ENCODE results near the gene PSTK. TPM values are rescaled to one million over a fixed set of nuclear protein-coding genes. Genes with fewer than 3 reads are reported as not detected.

Gene PSTK
- total RNA-seq, 1 donor, result 3.6 TPM

DNA sequence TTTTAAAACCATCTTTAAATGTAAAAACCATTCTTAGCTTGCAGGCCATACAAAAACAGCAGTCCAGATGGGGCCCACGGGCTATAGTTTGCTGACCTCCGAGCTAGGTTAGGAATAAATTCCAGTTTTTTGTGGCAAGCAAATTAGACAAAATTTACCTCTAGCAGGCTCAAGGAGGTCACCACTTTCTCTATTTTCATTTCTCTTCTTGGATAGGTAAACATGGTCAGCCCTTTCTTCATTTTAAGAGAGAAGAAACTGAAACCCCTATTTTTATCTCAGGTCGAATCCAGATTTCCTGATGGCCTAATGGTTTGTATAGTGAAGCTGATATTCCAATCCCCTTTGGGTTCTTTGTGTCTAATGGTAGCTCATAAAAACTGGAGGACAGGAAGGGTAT lies 17.7 kb downstream of the PSTK start:
- Histone ChIP-seq H3K4me3 (ENCODE audit: insufficient read depth, low read length) (no peak overlapping the region), H3K27me3 (ENCODE audit: insufficient read depth, low read length) (no peaks in the 10 kb centered on the region), H3K79me2 (ENCODE audit: insufficient read depth, low read length) (peaks cover 44% of the 10 kb centered on the region), H3K4me1 (ENCODE audit: insufficient read depth, low read length) (no peaks in the 10 kb centered on the region), H4K20me1 (ENCODE audit: insufficient read depth, low read length) (peaks cover 2% of the 10 kb centered on the region), H3K4me2 (ENCODE audit: insufficient read depth, low read length) (no peak overlapping the region), H3K27ac (ENCODE audit: low read depth, low read length) (no peak overlapping the region), H3K9me3 (ENCODE audit: low read depth, low read length) (no peaks in the 10 kb centered on the region), H3K36me3 (ENCODE audit: insufficient read depth, low read length) (peaks cover 32% of the 10 kb centered on the region), H2AFZ (ENCODE audit: low read length) (no peak overlapping the region)
- TF ChIP-seq, protein P1, sequence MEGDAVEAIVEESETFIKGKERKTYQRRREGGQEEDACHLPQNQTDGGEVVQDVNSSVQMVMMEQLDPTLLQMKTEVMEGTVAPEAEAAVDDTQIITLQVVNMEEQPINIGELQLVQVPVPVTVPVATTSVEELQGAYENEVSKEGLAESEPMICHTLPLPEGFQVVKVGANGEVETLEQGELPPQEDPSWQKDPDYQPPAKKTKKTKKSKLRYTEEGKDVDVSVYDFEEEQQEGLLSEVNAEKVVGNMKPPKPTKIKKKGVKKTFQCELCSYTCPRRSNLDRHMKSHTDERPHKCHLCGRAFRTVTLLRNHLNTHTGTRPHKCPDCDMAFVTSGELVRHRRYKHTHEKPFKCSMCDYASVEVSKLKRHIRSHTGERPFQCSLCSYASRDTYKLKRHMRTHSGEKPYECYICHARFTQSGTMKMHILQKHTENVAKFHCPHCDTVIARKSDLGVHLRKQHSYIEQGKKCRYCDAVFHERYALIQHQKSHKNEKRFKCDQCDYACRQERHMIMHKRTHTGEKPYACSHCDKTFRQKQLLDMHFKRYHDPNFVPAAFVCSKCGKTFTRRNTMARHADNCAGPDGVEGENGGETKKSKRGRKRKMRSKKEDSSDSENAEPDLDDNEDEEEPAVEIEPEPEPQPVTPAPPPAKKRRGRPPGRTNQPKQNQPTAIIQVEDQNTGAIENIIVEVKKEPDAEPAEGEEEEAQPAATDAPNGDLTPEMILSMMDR (IDR thresholded peaks at IDR 0.05; ENCODE audit: extremely low read depth, low read depth, low read length), result no peak
- no peak for DNase-seq (ENCODE audit: insufficient read length, low spot score, missing footprints)

DNA sequence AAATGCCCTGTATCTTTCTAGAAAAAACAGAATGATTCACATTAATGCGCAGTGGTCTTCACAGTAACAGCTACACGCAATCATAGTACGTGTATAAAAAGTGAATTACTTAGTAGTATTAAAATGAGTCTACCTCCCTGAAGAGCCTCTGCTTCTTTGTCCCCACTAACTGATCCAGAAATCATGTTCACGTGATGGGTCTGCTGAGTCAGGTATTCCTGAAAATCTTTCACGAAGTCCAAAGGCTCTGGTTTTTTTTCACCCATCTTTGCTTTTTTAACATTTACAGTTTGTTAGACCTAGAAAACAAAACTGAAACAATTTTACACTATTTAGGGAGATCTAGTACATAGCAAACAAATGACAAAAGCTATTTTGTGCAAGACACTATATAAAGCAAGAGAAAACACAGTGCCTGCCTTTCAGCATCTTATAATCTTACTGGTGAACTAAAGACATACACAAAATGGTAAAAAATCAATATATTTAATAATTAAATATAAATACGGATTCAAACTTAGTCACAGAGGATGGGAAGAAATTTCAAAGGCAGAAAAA lies 18.2 kb downstream of the PSTK start:
- Histone ChIP-seq H3K79me2 (ENCODE audit: insufficient read depth, low read length) (peaks cover 48% of the 10 kb centered on the region), H3K4me3 (ENCODE audit: insufficient read depth, low read length) (no peak overlapping the region), H3K9me3 (ENCODE audit: low read depth, low read length) (no peaks in the 10 kb centered on the region), H4K20me1 (ENCODE audit: insufficient read depth, low read length) (peaks cover 2% of the 10 kb centered on the region), H3K4me2 (ENCODE audit: insufficient read depth, low read length) (no peak overlapping the region), H3K36me3 (ENCODE audit: insufficient read depth, low read length) (peaks cover 27% of the 10 kb centered on the region), H3K4me1 (ENCODE audit: insufficient read depth, low read length) (no peaks in the 10 kb centered on the region), H3K27me3 (ENCODE audit: insufficient read depth, low read length) (no peaks in the 10 kb centered on the region), H2AFZ (ENCODE audit: low read length) (no peak overlapping the region), H3K27ac (ENCODE audit: low read depth, low read length) (no peak overlapping the region)
- TF ChIP-seq, protein P1 (IDR thresholded peaks at IDR 0.05; ENCODE audit: extremely low read depth, low read depth, low read length), result no peak
- no peak for DNase-seq (ENCODE audit: insufficient read length, low spot score, missing footprints)

DNA sequence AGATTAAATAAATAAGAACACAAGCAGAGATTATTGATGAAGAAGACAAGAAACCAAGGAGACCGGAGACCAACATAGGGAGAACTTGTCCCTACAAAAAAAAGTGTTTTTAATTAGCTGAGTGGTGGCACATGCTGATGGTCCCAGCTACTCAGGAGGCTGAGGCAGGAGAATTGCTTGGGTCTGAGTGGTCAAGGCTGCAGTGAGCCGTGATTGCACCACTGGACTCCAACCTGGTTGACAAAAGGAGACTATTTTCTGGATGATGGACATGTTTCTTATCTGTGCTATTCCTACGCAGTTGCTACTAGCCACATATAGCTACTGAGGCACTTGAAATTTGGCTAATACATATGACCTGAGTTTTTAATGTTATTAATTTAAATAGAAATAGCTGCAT lies 18.7 kb downstream of the PSTK start:
- no peak for DNase-seq (ENCODE audit: insufficient read length, low spot score, missing footprints)
- Histone ChIP-seq H3K4me3 (ENCODE audit: insufficient read depth, low read length) (no peak overlapping the region), H4K20me1 (ENCODE audit: insufficient read depth, low read length) (peaks cover 2% of the 10 kb centered on the region)

DNA sequence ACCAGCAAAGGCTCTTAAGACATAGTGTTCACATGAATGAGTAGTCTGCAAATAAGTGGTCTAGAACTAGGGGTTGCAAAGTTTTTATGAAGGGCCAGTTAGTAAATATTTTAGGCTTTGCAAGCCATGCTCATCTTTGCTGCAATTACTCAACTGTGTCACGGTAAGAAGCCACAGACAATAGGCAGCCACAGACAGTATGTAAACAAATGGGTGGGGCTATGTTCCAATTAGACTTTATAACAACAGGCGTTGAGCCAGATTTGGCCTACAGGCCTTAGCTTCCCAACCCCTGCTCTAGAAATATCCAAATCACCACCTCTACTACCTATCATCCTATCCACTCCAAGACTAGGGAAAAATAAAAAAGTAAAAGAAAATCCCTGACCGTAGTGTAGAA lies 19.1 kb downstream of the PSTK start:
- H3K36me3 ChIP-seq (ENCODE audit: insufficient read depth, low read length), result peaks cover 19% of the 10 kb centered on the region
- H4K20me1 ChIP-seq (ENCODE audit: insufficient read depth, low read length), result peaks cover under 1% of the 10 kb centered on the region
- H3K4me1 ChIP-seq (ENCODE audit: insufficient read depth, low read length), result no peaks in the 10 kb centered on the region
- no peak overlapping the region for H3K4me3 ChIP-seq (ENCODE audit: insufficient read depth, low read length)
- DNase-seq (ENCODE audit: insufficient read length, low spot score, missing footprints), result no peak
- peaks cover 57% of the 10 kb centered on the region for H3K79me2 ChIP-seq (ENCODE audit: insufficient read depth, low read length)
- no peak overlapping the region for H3K4me2 ChIP-seq (ENCODE audit: insufficient read depth, low read length)
- TF ChIP-seq, protein P1 (IDR thresholded peaks at IDR 0.05; ENCODE audit: extremely low read depth, low read depth, low read length), result no peak
- no peak overlapping the region for H3K27ac ChIP-seq (ENCODE audit: low read depth, low read length)
- no peak overlapping the region for H2AFZ ChIP-seq (ENCODE audit: low read length)
- H3K9me3 ChIP-seq (ENCODE audit: low read depth, low read length), result no peaks in the 10 kb centered on the region
- no peaks in the 10 kb centered on the region for H3K27me3 ChIP-seq (ENCODE audit: insufficient read depth, low read length)

More for the DNA sequence above, 18.7 kb downstream of the PSTK start:
- Histone ChIP-seq H2AFZ (ENCODE audit: low read length) (no peak overlapping the region), H3K27me3 (ENCODE audit: insufficient read depth, low read length) (no peaks in the 10 kb centered on the region), H3K27ac (ENCODE audit: low read depth, low read length) (no peak overlapping the region), H3K36me3 (ENCODE audit: insufficient read depth, low read length) (peaks cover 23% of the 10 kb centered on the region), H3K9me3 (ENCODE audit: low read depth, low read length) (no peaks in the 10 kb centered on the region), H3K4me1 (ENCODE audit: insufficient read depth, low read length) (no peaks in the 10 kb centered on the region), H3K79me2 (ENCODE audit: insufficient read depth, low read length) (peaks cover 53% of the 10 kb centered on the region), H3K4me2 (ENCODE audit: insufficient read depth, low read length) (no peak overlapping the region)
- TF ChIP-seq, protein P1 (IDR thresholded peaks at IDR 0.05; ENCODE audit: extremely low read depth, low read depth, low read length), result no peak

Data from osteoblast (primary cell).